C4-2B (cell line): ENCODE results near the gene CFAP47.

Experiments used
- ZFX ChIP-seq: fragments of 450-650 bp; IDR thresholded peaks from 2 replicates; pipeline ENCODE4 v1.6.1; 2017
- TF ChIP-seq, protein P1 (sequence below): fragments of 450-650 bp; conservative IDR thresholded peaks from 2 replicates; pipeline ENCODE4 v1.5.1; 2017; ENCODE audit warnings: mild to moderate bottlenecking

DNA sequence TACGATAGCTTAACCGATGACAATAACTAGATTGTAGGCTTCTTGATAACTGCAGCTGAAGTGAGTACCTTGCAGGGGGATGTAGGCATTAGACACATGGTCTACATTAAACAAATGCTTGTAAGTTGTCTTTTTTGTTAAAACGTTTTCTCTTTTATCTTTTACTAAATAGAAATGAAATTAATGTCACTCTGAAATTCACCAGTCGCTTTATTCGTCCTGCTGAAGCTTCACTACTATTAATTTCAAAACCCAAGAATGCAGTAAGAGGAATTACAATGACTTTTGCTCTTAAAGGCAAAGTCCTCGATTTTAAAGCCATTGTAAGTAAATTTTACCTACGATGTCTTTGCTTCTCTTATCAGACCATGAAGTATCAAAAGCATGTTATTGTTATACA lies 239.7 kb downstream of the CFAP47 start:
- TF ChIP-seq, protein P1, sequence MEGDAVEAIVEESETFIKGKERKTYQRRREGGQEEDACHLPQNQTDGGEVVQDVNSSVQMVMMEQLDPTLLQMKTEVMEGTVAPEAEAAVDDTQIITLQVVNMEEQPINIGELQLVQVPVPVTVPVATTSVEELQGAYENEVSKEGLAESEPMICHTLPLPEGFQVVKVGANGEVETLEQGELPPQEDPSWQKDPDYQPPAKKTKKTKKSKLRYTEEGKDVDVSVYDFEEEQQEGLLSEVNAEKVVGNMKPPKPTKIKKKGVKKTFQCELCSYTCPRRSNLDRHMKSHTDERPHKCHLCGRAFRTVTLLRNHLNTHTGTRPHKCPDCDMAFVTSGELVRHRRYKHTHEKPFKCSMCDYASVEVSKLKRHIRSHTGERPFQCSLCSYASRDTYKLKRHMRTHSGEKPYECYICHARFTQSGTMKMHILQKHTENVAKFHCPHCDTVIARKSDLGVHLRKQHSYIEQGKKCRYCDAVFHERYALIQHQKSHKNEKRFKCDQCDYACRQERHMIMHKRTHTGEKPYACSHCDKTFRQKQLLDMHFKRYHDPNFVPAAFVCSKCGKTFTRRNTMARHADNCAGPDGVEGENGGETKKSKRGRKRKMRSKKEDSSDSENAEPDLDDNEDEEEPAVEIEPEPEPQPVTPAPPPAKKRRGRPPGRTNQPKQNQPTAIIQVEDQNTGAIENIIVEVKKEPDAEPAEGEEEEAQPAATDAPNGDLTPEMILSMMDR = no peak
- TF ChIP-seq ZFX = no peak
